B cell (primary cell): Measurements from ENCODE around the gene MYL7.

Experiments
- EZH2 ChIP-seq: IDR thresholded peaks from 2 replicates; pipeline ENCODE4 v1.6.1; 2012; ENCODE audit warnings: borderline replicate concordance, low read depth, mild to moderate bottlenecking, moderate library complexity, low read length; ENCODE audit not compliant: insufficient read depth, poor library complexity, severe bottlenecking
- TF ChIP-seq, protein P1 (sequence below): fragments of 200-600 bp; IDR thresholded peaks from one replicate; pipeline ENCODE4 v1.8.0; 2022; ENCODE audit warnings: antibody characterized with exemption, mild to moderate bottlenecking

DNA sequence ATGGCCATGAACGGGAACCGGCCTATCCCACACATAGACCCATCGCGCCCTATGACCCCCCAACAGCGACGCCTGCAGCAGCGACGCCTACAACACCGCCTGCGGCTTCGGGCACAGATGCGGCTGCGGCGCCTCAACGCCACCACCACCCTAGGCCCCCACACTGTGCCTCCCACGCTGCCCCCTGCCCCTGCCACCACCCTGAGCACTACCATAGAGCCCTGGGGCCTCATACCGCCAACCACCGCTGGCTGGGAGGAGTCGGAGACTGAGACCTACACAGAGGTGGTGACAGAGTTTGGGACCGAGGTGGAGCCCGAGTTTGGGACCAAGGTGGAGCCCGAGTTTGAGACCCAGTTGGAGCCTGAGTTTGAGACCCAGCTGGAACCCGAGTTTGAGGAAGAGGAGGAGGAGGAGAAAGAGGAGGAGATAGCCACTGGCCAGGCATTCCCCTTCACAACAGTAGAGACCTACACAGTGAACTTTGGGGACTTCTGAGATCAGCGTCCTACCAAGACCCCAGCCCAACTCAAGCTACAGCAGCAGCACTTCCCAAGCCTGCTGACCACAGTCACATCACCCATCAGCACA lies 27.3 kb downstream of the MYL7 start:
- TF ChIP-seq, protein P1, sequence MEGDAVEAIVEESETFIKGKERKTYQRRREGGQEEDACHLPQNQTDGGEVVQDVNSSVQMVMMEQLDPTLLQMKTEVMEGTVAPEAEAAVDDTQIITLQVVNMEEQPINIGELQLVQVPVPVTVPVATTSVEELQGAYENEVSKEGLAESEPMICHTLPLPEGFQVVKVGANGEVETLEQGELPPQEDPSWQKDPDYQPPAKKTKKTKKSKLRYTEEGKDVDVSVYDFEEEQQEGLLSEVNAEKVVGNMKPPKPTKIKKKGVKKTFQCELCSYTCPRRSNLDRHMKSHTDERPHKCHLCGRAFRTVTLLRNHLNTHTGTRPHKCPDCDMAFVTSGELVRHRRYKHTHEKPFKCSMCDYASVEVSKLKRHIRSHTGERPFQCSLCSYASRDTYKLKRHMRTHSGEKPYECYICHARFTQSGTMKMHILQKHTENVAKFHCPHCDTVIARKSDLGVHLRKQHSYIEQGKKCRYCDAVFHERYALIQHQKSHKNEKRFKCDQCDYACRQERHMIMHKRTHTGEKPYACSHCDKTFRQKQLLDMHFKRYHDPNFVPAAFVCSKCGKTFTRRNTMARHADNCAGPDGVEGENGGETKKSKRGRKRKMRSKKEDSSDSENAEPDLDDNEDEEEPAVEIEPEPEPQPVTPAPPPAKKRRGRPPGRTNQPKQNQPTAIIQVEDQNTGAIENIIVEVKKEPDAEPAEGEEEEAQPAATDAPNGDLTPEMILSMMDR = no peak
- TF ChIP-seq EZH2 = no peak
